GM06990 (cell line): ENCODE measurements around the gene CPLANE1.

Experiments
- DNase-seq: peaks from one replicate; pipeline ENCODE4 v3.0.0-alpha.2; 2011; ENCODE audit not compliant: insufficient read length; ENCODE audit errors: extremely low read depth
- H3K27me3 ChIP-seq: replicated peaks from 2 replicates; pipeline ENCODE4 v1.6.0; 2011; ENCODE audit warnings: low read length; ENCODE audit not compliant: control insufficient read depth, insufficient read depth
- H3K36me3 ChIP-seq: 2 replicates; pipeline ENCODE4 v1.5.1; 2011; ENCODE audit warnings: low read length; ENCODE audit not compliant: control insufficient read depth, insufficient read depth
- H3K4me3 ChIP-seq: replicated peaks from 2 replicates; pipeline ENCODE4 v1.5.1; 2011; ENCODE audit warnings: low read depth, mild to moderate bottlenecking, control low read depth, low read length
- CTCF ChIP-seq: IDR thresholded peaks from 2 replicates; pipeline ENCODE4 v1.5.1; 2011; ENCODE audit warnings: low read length, control low read depth, mild to moderate bottlenecking, inconsistent platforms; ENCODE audit not compliant: insufficient read depth, poor library complexity, severe bottlenecking

Gene CPLANE1

GRCh38 chr5:37187465-37187977, 61.7 kb downstream of the CPLANE1 start:
- Histone ChIP-seq H3K27me3 (no peaks in the 10 kb centered on the region), H3K36me3 (no peaks in the 10 kb centered on the region; the same call in 1 of the 2 replicates), H3K4me3 (no peak overlapping the region)
- no peak for TF ChIP-seq CTCF
- DNase-seq: no peak

- DNase-seq: peak; percentile 25
- H3K36me3 ChIP-seq: no peaks in the 10 kb centered on the region; the same call in 1 of the 2 replicates
- TF ChIP-seq CTCF: no peak
- H3K4me3 ChIP-seq: no peak overlapping the region
- H3K27me3 ChIP-seq: no peaks in the 10 kb centered on the region
Observed at GRCh38 chr5:37184748-37185364, 64.3 kb downstream of the CPLANE1 start.

- H3K27me3 ChIP-seq: no peaks in the 10 kb centered on the region
- no peaks in the 10 kb centered on the region; the same call in 1 of the 2 replicates for H3K36me3 ChIP-seq
- no peak overlapping the region for H3K4me3 ChIP-seq
- TF ChIP-seq CTCF: no peak
- DNase-seq: peak; percentile 7
Observed at GRCh38 chr5:37182667-37183066, 66.5 kb downstream of the CPLANE1 start.

GRCh38 chr5:37174928-37175327, 74.2 kb downstream of the CPLANE1 start:
- DNase-seq: no peak
- H3K27me3 ChIP-seq: no peaks in the 10 kb centered on the region
- H3K4me3 ChIP-seq: no peak overlapping the region
- no peaks in the 10 kb centered on the region; the same call in none of the 2 replicates for H3K36me3 ChIP-seq
- TF ChIP-seq CTCF: no peak

GRCh38 chr5:37172957-37173356, 76.2 kb downstream of the CPLANE1 start:
- Histone ChIP-seq H3K36me3 (no peaks in the 10 kb centered on the region; the same call in none of the 2 replicates), H3K27me3 (no peaks in the 10 kb centered on the region), H3K4me3 (no peak overlapping the region)
- DNase-seq: no peak
- TF ChIP-seq CTCF: no peak

- Histone ChIP-seq H3K27me3 (no peaks in the 10 kb centered on the region), H3K36me3 (no peaks in the 10 kb centered on the region; the same call in 1 of the 2 replicates), H3K4me3 (no peak overlapping the region)
- no peak for TF ChIP-seq CTCF
- DNase-seq: no peak
Observed at GRCh38 chr5:37170856-37171255, 78.3 kb downstream of the CPLANE1 start.
